HG03060 (cell line): ENCODE data around the gene ERBB2.
"Not testable (repeated sequence)": the region's sequence is repeated elsewhere in the genome, so short reads cannot be mapped to it uniquely, and the experiment has no call there.

Experiments used
- ATAC-seq: cut with Tn5 transposase; IDR thresholded peaks from one replicate; pipeline ENCODE4 v1.9.1; 2021; ENCODE audit warnings: low read depth, moderate number of reproducible peaks; ENCODE audit not compliant: unreplicated experiment

The ERBB2 gene

GRCh38 chr17:39739885-39740356, 40.1 kb downstream of the ERBB2 start:
- no peak for ATAC-seq

- no peak for ATAC-seq
Measured at GRCh38 chr17:39740357-39741111, 40.7 kb downstream of the ERBB2 start.

GRCh38 chr17:39742126-39742855, 42.4 kb downstream of the ERBB2 start:
- no peak for ATAC-seq

GRCh38 chr17:39742856-39743436, 43.1 kb downstream of the ERBB2 start:
- ATAC-seq = no peak

GRCh38 chr17:39744075-39744835, 44.4 kb downstream of the ERBB2 start:
- ATAC-seq = no peak

GRCh38 chr17:39744836-39745215, 45.0 kb downstream of the ERBB2 start:
- ATAC-seq = no peak

GRCh38 chr17:39745335-39746144, 45.7 kb downstream of the ERBB2 start:
- no peak for ATAC-seq

GRCh38 chr17:39746145-39746461, 46.2 kb downstream of the ERBB2 start:
- ATAC-seq = no peak

- ATAC-seq = no peak
Measured at GRCh38 chr17:39747745-39748144, 47.9 kb downstream of the ERBB2 start.

GRCh38 chr17:39748444-39749034, 48.7 kb downstream of the ERBB2 start:
- ATAC-seq = not testable (repeated sequence)

GRCh38 chr17:39750131-39751015, 50.5 kb downstream of the ERBB2 start:
- no peak for ATAC-seq

- ATAC-seq = no peak
Measured at GRCh38 chr17:39751016-39751543, 51.2 kb downstream of the ERBB2 start.

GRCh38 chr17:39751637-39752036, 51.8 kb downstream of the ERBB2 start:
- no peak for ATAC-seq

GRCh38 chr17:39752241-39752881, 52.5 kb downstream of the ERBB2 start:
- ATAC-seq = no peak

- peak; percentile 9 for ATAC-seq
Measured at GRCh38 chr17:39753514-39754160, 53.8 kb downstream of the ERBB2 start.

- peak; percentile 44 for ATAC-seq
Measured at GRCh38 chr17:39754161-39754957, 54.5 kb downstream of the ERBB2 start.
